T follicular helper cell (primary cell): ENCODE results near the gene REN.

Source experiments
- DNase-seq: peaks from one replicate; pipeline ENCODE4 v3.0.0-alpha.2; 2020; ENCODE audit warnings: low read depth

REN gene

DNA sequence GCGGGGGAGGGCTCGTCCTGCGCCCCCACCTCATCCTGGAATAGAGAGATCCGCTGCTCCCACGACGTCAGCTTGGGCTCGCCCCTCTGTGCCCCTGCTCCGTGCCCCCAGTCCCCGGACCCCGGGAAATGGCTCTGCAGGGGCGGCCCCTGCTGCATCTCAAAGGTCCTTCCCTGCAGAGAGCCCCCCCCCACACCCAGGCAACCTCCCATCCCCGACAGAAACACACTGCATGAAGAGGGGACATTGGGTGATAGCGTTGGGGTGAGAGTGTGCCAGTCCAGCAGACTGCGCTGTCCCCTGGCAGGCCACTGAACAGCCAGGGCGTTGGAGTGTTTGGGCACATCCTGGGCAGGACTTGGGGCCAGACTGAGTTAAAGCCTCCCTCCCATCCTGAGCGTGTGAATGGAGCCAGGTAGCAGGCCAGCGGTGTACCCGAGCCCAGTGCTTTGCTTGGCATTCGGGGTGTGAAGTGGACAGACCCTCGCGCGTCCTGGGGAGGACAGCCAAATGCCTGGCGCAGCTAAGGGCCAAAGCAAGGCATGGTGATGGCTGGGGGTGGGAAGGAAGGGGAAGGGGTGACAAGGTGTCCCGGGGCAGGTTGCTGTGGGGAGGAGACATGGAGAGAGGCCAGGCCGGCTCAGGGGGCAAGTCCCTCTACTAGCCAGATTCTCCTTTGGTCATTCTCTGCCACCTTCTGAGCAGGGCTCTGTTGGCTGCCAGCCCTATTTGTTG is 13.7 kb downstream of the REN start:
- DNase-seq: no peak

GRCh38 chr1:204151552-204152309 is 14.4 kb downstream of the REN start, which contains the start of gene ETNK2:
ETNK2 (minus strand) TSS chr1:204152044; CDS start chr1:204151852, 192 bp downstream.
- peak; percentile 43 for DNase-seq

GRCh38 chr1:204150702-204151551 is 15.2 kb downstream of the REN start:
- no peak for DNase-seq

- no peak for DNase-seq
Measured at GRCh38 chr1:204149635-204150565, 16.2 kb downstream of the REN start.

- no peak for DNase-seq
Measured at GRCh38 chr1:204149107-204149506, 17.0 kb downstream of the REN start.

GRCh38 chr1:204147406-204148383 is 18.4 kb downstream of the REN start:
- DNase-seq: no peak

- no peak for DNase-seq
Measured at GRCh38 chr1:204146965-204147364, 19.2 kb downstream of the REN start.

DNA sequence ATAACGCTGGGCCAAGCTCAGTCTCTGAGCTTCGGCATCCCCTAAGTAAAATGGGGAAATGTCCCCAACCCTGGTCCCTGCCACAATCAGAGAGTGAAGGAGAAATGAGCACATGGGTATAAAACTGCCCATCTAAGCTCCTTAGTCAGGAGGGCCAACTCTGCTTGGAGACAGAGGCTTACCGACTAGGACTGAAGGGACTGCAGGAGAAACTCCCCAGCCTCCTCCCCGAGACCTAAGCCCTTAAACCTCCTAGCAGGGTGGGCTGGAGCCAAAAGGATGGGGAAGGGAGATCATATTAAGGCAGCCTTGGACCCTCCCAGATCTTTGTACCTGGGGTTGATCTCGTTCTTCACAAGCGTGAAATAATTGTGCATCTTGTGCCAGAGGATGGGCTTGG is 19.8 kb downstream of the REN start:
- no peak for DNase-seq

GRCh38 chr1:204145033-204145504 is 21.1 kb downstream of the REN start:
- DNase-seq: no peak

GRCh38 chr1:204143276-204144041 is 22.7 kb downstream of the REN start:
- DNase-seq: no peak

DNA sequence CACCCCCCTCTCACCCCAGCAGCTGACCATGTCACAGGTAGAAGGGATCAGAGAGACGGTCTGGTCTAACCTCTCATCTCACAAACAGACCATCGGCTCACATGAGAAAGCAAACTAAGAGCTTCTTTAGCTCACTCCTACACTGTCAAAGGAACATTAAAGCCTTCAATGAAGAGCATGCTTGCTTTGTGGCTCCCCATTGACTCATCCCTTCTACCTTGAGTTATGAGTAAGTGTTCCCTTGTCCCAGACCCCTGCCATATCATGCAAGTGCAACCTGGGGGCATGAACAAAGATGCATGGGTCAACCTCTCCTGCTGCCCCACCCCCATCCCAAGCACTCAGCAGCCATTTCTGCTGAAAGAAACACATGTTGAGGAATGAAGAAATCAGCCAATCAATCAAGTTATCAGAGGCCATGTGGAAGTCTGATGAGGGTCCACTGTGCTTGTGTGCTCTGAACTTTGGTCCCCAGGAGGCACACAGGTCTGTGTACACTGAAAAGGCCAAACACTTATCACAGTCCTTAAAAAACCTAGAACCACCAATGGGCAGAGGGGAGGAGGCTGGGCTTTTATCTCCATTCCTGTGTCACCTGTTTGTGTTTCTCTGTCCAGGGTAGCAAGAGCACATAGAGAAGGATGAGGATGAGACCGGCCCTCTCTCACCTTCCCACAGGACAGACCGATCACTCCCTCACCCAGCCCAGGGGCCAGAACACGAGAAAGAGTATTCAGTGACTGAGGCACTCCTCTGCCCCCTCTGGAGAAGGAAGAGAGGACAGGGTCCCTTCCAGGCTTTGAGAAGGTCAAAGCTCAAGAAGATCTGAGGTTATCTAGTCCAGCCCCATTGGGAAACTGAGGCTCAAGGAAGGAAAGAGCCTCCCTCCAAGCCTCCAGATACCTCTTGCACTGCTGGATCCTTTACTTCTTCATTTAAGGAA is 23.8 kb downstream of the REN start:
- no peak for DNase-seq

GRCh38 chr1:204141131-204141530 is 25.0 kb downstream of the REN start:
- DNase-seq: no peak

GRCh38 chr1:204139952-204140351 is 26.2 kb downstream of the REN start:
- no peak for DNase-seq

DNA sequence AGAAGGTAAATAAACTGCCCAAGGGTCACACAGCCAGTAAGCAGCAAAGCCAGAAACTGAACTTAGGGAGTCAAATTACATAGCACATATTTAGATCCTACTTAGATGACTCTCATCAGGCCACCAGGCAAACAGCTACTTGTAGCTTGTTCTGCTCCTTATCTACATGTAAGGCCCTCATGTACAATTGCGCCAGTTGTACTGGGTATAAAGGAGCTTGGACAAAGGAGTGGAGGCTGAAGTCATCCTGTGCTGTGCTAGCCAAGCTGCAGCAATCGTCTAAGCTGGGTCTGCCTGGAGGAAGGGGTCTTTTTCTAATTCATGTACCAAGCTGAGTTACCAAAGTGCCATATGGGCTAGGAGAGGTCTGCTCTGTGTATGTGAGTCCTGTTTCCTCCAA is 27.0 kb downstream of the REN start:
- no peak for DNase-seq

GRCh38 chr1:204136814-204137213 is 29.3 kb downstream of the REN start:
- DNase-seq: no peak

- no peak for DNase-seq
Measured at GRCh38 chr1:204134103-204134502, 32.0 kb downstream of the REN start.

DNA sequence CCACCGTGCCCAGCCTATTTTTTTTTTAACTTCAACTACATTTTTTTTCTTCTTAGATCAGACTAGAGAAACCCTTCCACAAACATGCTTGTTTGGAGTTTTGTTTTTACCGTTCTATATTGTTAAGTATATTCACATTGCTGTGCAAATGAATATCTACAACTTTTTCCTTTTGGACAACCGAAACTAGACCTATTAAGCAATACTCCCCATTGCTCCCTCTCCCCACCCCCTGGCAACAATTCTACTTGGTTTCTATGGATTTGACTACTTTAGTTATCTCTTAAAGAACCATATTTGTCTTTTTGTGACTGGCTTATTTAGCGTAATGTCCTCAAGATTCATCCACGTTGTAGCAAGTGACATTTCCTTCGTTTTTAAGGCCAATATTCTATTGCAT is 33.4 kb downstream of the REN start:
- DNase-seq: no peak

- DNase-seq: no peak
Measured at GRCh38 chr1:204131978-204132377, 34.2 kb downstream of the REN start.
